ENCODE results near the gene WDR20. TPM values are rescaled to one million over a fixed set of nuclear protein-coding genes. Genes with fewer than 3 reads are reported as not detected.
"Not testable (repeated sequence)": the region's sequence is repeated elsewhere in the genome, so short reads cannot be mapped to it uniquely, and the experiment has no call there.

WDR20 gene
- total RNA-seq, 1 donor from 2014 or later, result 42.3 TPM

GRCh38 chr14:102164241-102164641 is 24.5 kb downstream of the WDR20 start:
- ChIA-PET CTCF (no interaction called here), POLR2A (no interaction called here)
- Mint-ChIP-seq H3K36me3 (ENCODE audit: low read depth) (peaks cover 51% of the 10 kb centered on the region), H3K4me1 (peaks cover 42% of the 10 kb centered on the region), H3K4me3 (no peak overlapping the region), H3K27ac (no peak overlapping the region), H3K27me3 (no peaks in the 10 kb centered on the region), H3K9me3 (no peaks in the 10 kb centered on the region)
- no peak for TF ChIP-seq CTCF (IDR thresholded peaks at IDR 0.05)
- intact Hi-C loops (cut with micrococcal nuclease), result no loop called here
- ATAC-seq (ENCODE audit: low read depth) (no peak), DNase-seq (no peak)

- H3K4me1 Mint-ChIP-seq, result peaks cover 35% of the 10 kb centered on the region
- H3K27me3 Mint-ChIP-seq, result no peaks in the 10 kb centered on the region
- CTCF ChIA-PET, result no interaction called here
These were observed 25.3 kb downstream of the WDR20 start for GRCh38 chr14:102164965-102165364.

GRCh38 chr14:102170061-102170460 is 30.4 kb downstream of the WDR20 start:
- POLR2A ChIA-PET, result no interaction called here
- H3K9me3 Mint-ChIP-seq, result no peaks in the 10 kb centered on the region
- CTCF ChIA-PET, result no interaction called here
- intact Hi-C loops (cut with micrococcal nuclease), result no loop called here
- no peak overlapping the region for H3K4me3 Mint-ChIP-seq
- ATAC-seq (ENCODE audit: low read depth) (no peak), DNase-seq (no peak)
- H3K4me1 Mint-ChIP-seq, result peaks cover 28% of the 10 kb centered on the region
- no peaks in the 10 kb centered on the region for H3K27me3 Mint-ChIP-seq
- peaks cover 35% of the 10 kb centered on the region for H3K36me3 Mint-ChIP-seq (ENCODE audit: low read depth)
- no peak for TF ChIP-seq CTCF (IDR thresholded peaks at IDR 0.05)
- H3K27ac Mint-ChIP-seq, result no peak overlapping the region

More at GRCh38 chr14:102164965-102165364, 25.3 kb downstream of the WDR20 start:
- Mint-ChIP-seq H3K27ac (no peak overlapping the region), H3K36me3 (ENCODE audit: low read depth) (peaks cover 49% of the 10 kb centered on the region), H3K9me3 (no peaks in the 10 kb centered on the region), H3K4me3 (no peak overlapping the region)
- DNase-seq (no peak), ATAC-seq (ENCODE audit: low read depth) (no peak)
- no peak for TF ChIP-seq CTCF (IDR thresholded peaks at IDR 0.05)
- intact Hi-C loops (cut with micrococcal nuclease), result no loop called here
- POLR2A ChIA-PET, result no interaction called here

GRCh38 chr14:102171173-102172020 is 31.7 kb downstream of the WDR20 start:
- intact Hi-C loops (cut with micrococcal nuclease), result no loop called here
- ChIA-PET POLR2A (interaction anchor here (0.7 kb wide), 1 partner anchor 1955 kb away, joined by 3 read pairs; no protein-coding TSS in a partner anchor), CTCF (no interaction called here)
- Mint-ChIP-seq H3K27me3 (no peaks in the 10 kb centered on the region), H3K4me3 (no peak overlapping the region), H3K36me3 (ENCODE audit: low read depth) (peaks cover 32% of the 10 kb centered on the region), H3K4me1 (peaks cover 33% of the 10 kb centered on the region), H3K27ac (no peak overlapping the region), H3K9me3 (no peaks in the 10 kb centered on the region)
- no peak for TF ChIP-seq CTCF (IDR thresholded peaks at IDR 0.05)
- DNase-seq, result no peak
- ATAC-seq (ENCODE audit: low read depth), result no peak

- DNase-seq; POLR2A ChIA-PET; intact Hi-C loops (cut with micrococcal nuclease); H3K27ac Mint-ChIP-seq; H3K27me3 Mint-ChIP-seq; H3K9me3 Mint-ChIP-seq; CTCF ChIA-PET; ATAC-seq (ENCODE audit: low read depth); H3K4me3 Mint-ChIP-seq: not testable (repeated sequence)
- Mint-ChIP-seq H3K4me1 (peaks cover 29% of the 10 kb centered on the region), H3K36me3 (ENCODE audit: low read depth) (peaks cover 29% of the 10 kb centered on the region)
These were observed 32.2 kb downstream of the WDR20 start for GRCh38 chr14:102172021-102172272.

- intact Hi-C loops (cut with micrococcal nuclease); CTCF ChIA-PET: not testable (repeated sequence)
These were observed 33.0 kb downstream of the WDR20 start for GRCh38 chr14:102172721-102173120.

More at GRCh38 chr14:102172721-102173120, 33.0 kb downstream of the WDR20 start:
- H3K4me3 Mint-ChIP-seq; DNase-seq; POLR2A ChIA-PET; H3K27me3 Mint-ChIP-seq; H3K27ac Mint-ChIP-seq; H3K9me3 Mint-ChIP-seq; ATAC-seq (ENCODE audit: low read depth): not testable (repeated sequence)
- Mint-ChIP-seq H3K36me3 (ENCODE audit: low read depth) (peaks cover 25% of the 10 kb centered on the region), H3K4me1 (peaks cover 31% of the 10 kb centered on the region)
